K562 (cell line): ENCODE data around the gene TGFBR3L. TPM values are rescaled to one million over a fixed set of nuclear protein-coding genes. Genes with fewer than 3 reads are reported as not detected.
A peak's percentile ranks its signal among the peaks of the same experiment; 100 is the strongest.

Experiments used
- ARHGAP35 ChIP-seq: fragments of 450-650 bp; IDR thresholded peaks from 2 replicates; pipeline ENCODE4 v1.6.1; 2018; ENCODE audit not compliant: partially characterized antibody
- ATF1 ChIP-seq, 2 experiments: fragments of 450-650 bp in 1 of 2; IDR thresholded peaks; 2 replicates each; pipeline ENCODE4 v1.6.1; 2016; ENCODE audit warnings: missing compliant biosample characterization in 1 of 2, missing genetic modification characterization in 1 of 2
- BRF1 ChIP-seq: IDR thresholded peaks from 3 replicates; pipeline ENCODE4 v1.6.1; 2011; ENCODE audit warnings: borderline replicate concordance, mild to moderate bottlenecking; ENCODE audit not compliant: insufficient read length; ENCODE audit errors: extremely low read depth
- CREB3L1 ChIP-seq: fragments of 450-650 bp; IDR thresholded peaks from 2 replicates; pipeline ENCODE4 v1.6.1; 2014; ENCODE audit warnings: low read depth, mild to moderate bottlenecking, moderate library complexity, borderline replicate concordance
- DDX20 ChIP-seq: fragments of 450-650 bp; IDR thresholded peaks from 2 replicates; pipeline ENCODE4 v1.6.1; 2016; ENCODE audit warnings: missing genetic modification characterization, low read depth, mild to moderate bottlenecking, missing compliant biosample characterization, moderate library complexity
- FOXK2 ChIP-seq, 2 experiments: fragments of 450-650 bp; IDR thresholded peaks in 1 of 2; conservative IDR thresholded peaks in 1 of 2; 2 replicates each; pipeline ENCODE4 v1.6.1; 2016; ENCODE audit warnings: low read depth in 2 of 2, mild to moderate bottlenecking in 1 of 2
- FOXM1 ChIP-seq, 2 experiments: fragments of 450-650 bp in 1 of 2; sonication (generic) in 1 of 2; formaldehyde crosslinking in 1 of 2; IDR thresholded peaks; 2 replicates each; pipeline versions ENCODE4 v1.6.1 to v1.9.0; 2017 to 2022; ENCODE audit warnings: low read depth in 2 of 2, mild to moderate bottlenecking in 2 of 2, missing genetic modification reagents in 1 of 2, moderate library complexity in 1 of 2
- GTF2E2 ChIP-seq: fragments of 200-800 bp; sonication (Bioruptor generic); IDR thresholded peaks from 2 replicates; pipeline ENCODE4 v1.6.1; 2016; ENCODE audit warnings: missing genetic modification characterization, missing compliant biosample characterization
- HDAC2 ChIP-seq: fragments of 450-650 bp; IDR thresholded peaks from 2 replicates; pipeline ENCODE4 v1.6.1; 2016; ENCODE audit warnings: mild to moderate bottlenecking
- HNRNPK ChIP-seq: fragments of 200-400 bp; formaldehyde crosslinking; IDR thresholded peaks from one replicate; pipeline ENCODE4 v1.6.1; 2018; ENCODE audit warnings: mild to moderate bottlenecking, low read depth, low read length; ENCODE audit not compliant: poor library complexity, severe bottlenecking
- LEF1 ChIP-seq: fragments of 450-650 bp; IDR thresholded peaks from 2 replicates; pipeline ENCODE4 v1.6.1; 2016; ENCODE audit warnings: mild to moderate bottlenecking
- MCM2 ChIP-seq: fragments of 450-650 bp; IDR thresholded peaks from 2 replicates; pipeline ENCODE4 v1.6.1; 2017; ENCODE audit warnings: low read depth, mild to moderate bottlenecking
- MEF2A ChIP-seq: IDR thresholded peaks from 2 replicates; pipeline ENCODE4 v1.6.1; 2011; ENCODE audit warnings: low read depth, mild to moderate bottlenecking, low read length, moderate library complexity; ENCODE audit not compliant: control insufficient read depth
- MEIS2 ChIP-seq: fragments of 450-650 bp; IDR thresholded peaks from 2 replicates; pipeline ENCODE4 v1.6.1; 2014; ENCODE audit warnings: mild to moderate bottlenecking; ENCODE audit not compliant: partially characterized antibody
- MXD1 ChIP-seq: fragments of 250-450 bp; sonication (Bioruptor Pico); IDR thresholded peaks from 2 replicates; pipeline ENCODE4 v1.8.0; 2021; ENCODE audit warnings: borderline replicate concordance, mild to moderate bottlenecking, moderate library complexity; ENCODE audit not compliant: poor library complexity, severe bottlenecking
- MYC ChIP-seq, 2 experiments: fragments of 250-450 bp in 1 of 2; sonication (Bioruptor Pico) in 1 of 2; IDR thresholded peaks; 2 replicates each; pipeline versions ENCODE4 v1.5.1 to v1.6.1; 2012 to 2021; ENCODE audit warnings: low read depth in 2 of 2, borderline replicate concordance in 1 of 2, improper control_type of control experiment in 1 of 2, low read length in 1 of 2, mild to moderate bottlenecking in 1 of 2, moderate library complexity in 1 of 2
- NR2C2 ChIP-seq, 2 experiments: fragments of 200-800 bp in 1 of 2; sonication (Bioruptor generic) in 1 of 2; sonication (generic) in 1 of 2; formaldehyde crosslinking in 1 of 2; IDR thresholded peaks; 2 replicates each; pipeline versions ENCODE4 v1.6.1 to v1.8.0; 2016 to 2022; ENCODE audit warnings: mild to moderate bottlenecking in 1 of 2, missing compliant biosample characterization in 1 of 2, missing genetic modification characterization in 1 of 2, missing genetic modification reagents in 1 of 2
- NR3C1 ChIP-seq: sonication (generic); formaldehyde crosslinking; IDR thresholded peaks from 2 replicates; pipeline ENCODE4 v1.8.1; 2022; ENCODE audit warnings: missing genetic modification reagents
- RFX5 ChIP-seq: IDR thresholded peaks from 2 replicates; pipeline ENCODE4 v1.6.1; 2011; ENCODE audit warnings: low read depth, mild to moderate bottlenecking, improper control_type of control experiment, low read length
- SLC30A9 ChIP-seq: fragments of 250-450 bp; sonication (Bioruptor Pico); IDR thresholded peaks from 2 replicates; pipeline ENCODE4 v1.8.0; 2022; ENCODE audit warnings: mild to moderate bottlenecking, moderate library complexity
- TARDBP ChIP-seq: fragments of 450-650 bp; IDR thresholded peaks from 2 replicates; pipeline ENCODE4 v1.6.1; 2016
- TEAD4 ChIP-seq, 2 experiments: sonication (generic) in 1 of 2; formaldehyde crosslinking in 1 of 2; IDR thresholded peaks; 2 replicates each; pipeline versions ENCODE4 v1.6.1 to v1.8.0; 2012 to 2022; ENCODE audit warnings: borderline replicate concordance in 1 of 2, inconsistent platforms in 1 of 2, low read length in 1 of 2, mild to moderate bottlenecking in 1 of 2, missing genetic modification reagents in 1 of 2
- ZFX ChIP-seq: sonication (generic); formaldehyde crosslinking; IDR thresholded peaks from 2 replicates; pipeline ENCODE4 v1.8.0; 2022; ENCODE audit warnings: mild to moderate bottlenecking, missing genetic modification reagents, moderate library complexity
- ZNF395 ChIP-seq: fragments of 200-800 bp; sonication (Bioruptor generic); IDR thresholded peaks from 2 replicates; pipeline ENCODE4 v1.6.1; 2017; ENCODE audit warnings: missing genetic modification characterization, missing compliant biosample characterization
- polyA plus RNA-seq, 8 experiments: library from polyadenylated mRNA; depleted of rRNA in 4 of 8; stranded (reverse) in 5 of 8; unstranded in 3 of 8; fragments of >200 nt; fragmentation: Nextera tagmentation in 2 of 8; fragmentation: Illumina TruSeq in 1 of 8; extraction: Ambion mirVana in 2 of 8; extraction: Trizol in 1 of 8; gene quantifications; 2 replicates each; pipeline versions ENCODE4 v1.2.1 to v1.2.3, GENCODE V29; 2011 to 2014; ENCODE audit warnings: inconsistent platforms in 1 of 8, missing spikeins in 1 of 8
- total RNA-seq, 7 experiments: library from RNA; depleted of rRNA in 6 of 7; stranded (reverse); fragments of >200 nt in 6 of 7; fragmentation: Illumina TruSeq in 2 of 7; extraction: Trizol in 2 of 7; gene quantifications; 2 replicates each; pipeline versions ENCODE4 v1.2.1 to v1.2.3, GENCODE V29; 2011 to 2021; ENCODE audit warnings: low replicate concordance in 1 of 7

Gene TGFBR3L
- total and polyA plus RNA-seq, 9 of the 15 experiments (the other 6 are each of a cell fraction or from before 2014, with no cell fraction given) = not detected

GRCh38 chr19:7888145-7888825 is 26.3 kb upstream of the TGFBR3L start, which contains the start of gene LRRC8E (continued):
- no peak for TF ChIP-seq FOXM1 (IDR thresholded peaks at IDR 0.05; ENCODE audit: low read depth)
- no peak for TF ChIP-seq FOXM1 (CRISPR knock-in tag; IDR thresholded peaks at IDR 0.05; ENCODE audit: low read depth)
- no peak for TF ChIP-seq TARDBP
- no peak for TF ChIP-seq SLC30A9
- no peak for TF ChIP-seq MEF2A
- TF ChIP-seq ARHGAP35 = no peak
- TF ChIP-seq LEF1 = no peak
- TF ChIP-seq GTF2E2 (tag) = no peak
- TF ChIP-seq DDX20 (tag) = no peak
- no peak for TF ChIP-seq BRF1
- no peak for TF ChIP-seq NR3C1
- TF ChIP-seq MXD1 = no peak
- no peak for TF ChIP-seq HNRNPK
- peak; percentile 93 for TF ChIP-seq ZFX (CRISPR knock-in tag)
- TF ChIP-seq MEIS2 = no peak
- TF ChIP-seq ZNF395 (CRISPR knock-in tag) = no peak
- TF ChIP-seq ATF1 (CRISPR knock-in tag; IDR thresholded peaks at IDR 0.05) = no peak
- no peak for TF ChIP-seq ATF1 (tag; IDR thresholded peaks at IDR 0.05)
- TF ChIP-seq MYC (IDR thresholded peaks at IDR 0.05; ENCODE audit: low read depth, low read length) = no peak
- no peak for TF ChIP-seq MYC (CRISPR knock-in tag; IDR thresholded peaks at IDR 0.05; ENCODE audit: borderline replicate concordance, low read depth)
- no peak for TF ChIP-seq NR2C2 (CRISPR knock-in tag; IDR thresholded peaks at IDR 0.05)
- no peak for TF ChIP-seq NR2C2 (tag; IDR thresholded peaks at IDR 0.05)
- TF ChIP-seq TEAD4 (IDR thresholded peaks at IDR 0.05; ENCODE audit: low read length) = no peak
- TF ChIP-seq TEAD4 (CRISPR knock-in tag; IDR thresholded peaks at IDR 0.05; ENCODE audit: borderline replicate concordance) = no peak
- TF ChIP-seq RFX5 = no peak
- TF ChIP-seq FOXK2 (conservative IDR thresholded peaks at IDR 0.05 in 1 of 2, IDR thresholded peaks at IDR 0.05 in 1 of 2; ENCODE audit: low read depth in 2 of 2) = 0 out of 4 replicates have a peak, but pooled peaks of 1 of the 2 experiments have one; percentile 47
- no peak for TF ChIP-seq HDAC2
- TF ChIP-seq MCM2 = no peak
- no peak for TF ChIP-seq CREB3L1
